ENCODE results near the gene KIF12. TPM values are rescaled to one million over a fixed set of nuclear protein-coding genes. Genes with fewer than 3 reads are reported as not detected.

KIF12 gene
- total RNA-seq, 1 donor from 2014 or later: 0.34 TPM

DNA sequence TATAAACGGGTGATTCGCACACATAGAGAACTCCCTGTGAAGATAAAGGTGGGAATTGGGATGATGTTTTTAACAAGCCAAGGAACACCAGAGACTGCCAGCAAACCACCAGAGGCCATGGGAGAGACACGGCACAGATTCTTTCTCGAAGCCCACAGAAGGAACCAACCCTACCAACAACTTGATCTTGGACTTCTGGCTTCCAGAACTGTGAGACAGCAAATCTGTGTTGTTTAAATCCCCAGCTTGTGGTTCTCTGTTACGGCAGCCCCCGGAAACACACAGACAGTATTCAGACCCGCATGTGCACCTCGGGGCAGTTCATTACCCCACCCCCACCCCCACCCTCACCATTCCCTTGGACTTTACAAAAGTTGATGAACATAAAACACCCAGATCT lies 33.8 kb downstream of the KIF12 start:
- no peak overlapping the region for H3K4me3 Mint-ChIP-seq (ENCODE audit: unreplicated experiment)
- H3K27ac ChIP-seq (ENCODE audit: low read depth, low read length): no peak overlapping the region
- DNase-seq (ENCODE audit: low read depth) (no peak), FAIRE-seq (no peak)
- no peaks in the 10 kb centered on the region for H4K20me1 ChIP-seq (ENCODE audit: insufficient read depth, low read length)
- peaks cover 2% of the 10 kb centered on the region for H3K36me3 Mint-ChIP-seq (ENCODE audit: low read depth, unreplicated experiment)
- no peaks in the 10 kb centered on the region for H3K4me1 ChIP-seq (ENCODE audit: insufficient read depth, low read length)
- H3K4me1 Mint-ChIP-seq (ENCODE audit: low read depth, unreplicated experiment): no peaks in the 10 kb centered on the region
- peaks cover 7% of the 10 kb centered on the region for H3K27me3 ChIP-seq (ENCODE audit: insufficient read depth, low read length)
- no peak overlapping the region for H3K4me3 ChIP-seq (ENCODE audit: insufficient read depth, low read depth, low read length)
- no peaks in the 10 kb centered on the region for H3K9me3 ChIP-seq (ENCODE audit: insufficient read depth, low read depth, low read length)
- TF ChIP-seq, protein P1, sequence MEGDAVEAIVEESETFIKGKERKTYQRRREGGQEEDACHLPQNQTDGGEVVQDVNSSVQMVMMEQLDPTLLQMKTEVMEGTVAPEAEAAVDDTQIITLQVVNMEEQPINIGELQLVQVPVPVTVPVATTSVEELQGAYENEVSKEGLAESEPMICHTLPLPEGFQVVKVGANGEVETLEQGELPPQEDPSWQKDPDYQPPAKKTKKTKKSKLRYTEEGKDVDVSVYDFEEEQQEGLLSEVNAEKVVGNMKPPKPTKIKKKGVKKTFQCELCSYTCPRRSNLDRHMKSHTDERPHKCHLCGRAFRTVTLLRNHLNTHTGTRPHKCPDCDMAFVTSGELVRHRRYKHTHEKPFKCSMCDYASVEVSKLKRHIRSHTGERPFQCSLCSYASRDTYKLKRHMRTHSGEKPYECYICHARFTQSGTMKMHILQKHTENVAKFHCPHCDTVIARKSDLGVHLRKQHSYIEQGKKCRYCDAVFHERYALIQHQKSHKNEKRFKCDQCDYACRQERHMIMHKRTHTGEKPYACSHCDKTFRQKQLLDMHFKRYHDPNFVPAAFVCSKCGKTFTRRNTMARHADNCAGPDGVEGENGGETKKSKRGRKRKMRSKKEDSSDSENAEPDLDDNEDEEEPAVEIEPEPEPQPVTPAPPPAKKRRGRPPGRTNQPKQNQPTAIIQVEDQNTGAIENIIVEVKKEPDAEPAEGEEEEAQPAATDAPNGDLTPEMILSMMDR (IDR thresholded peaks at IDR 0.05; ENCODE audit: insufficient read depth, low read depth, low read length): no peak
- TF ChIP-seq EZH2 (IDR thresholded peaks at IDR 0.05; ENCODE audit: insufficient read depth, low read length): no peak
- H3K9me3 Mint-ChIP-seq (ENCODE audit: unreplicated experiment): peaks cover 7% of the 10 kb centered on the region
- no peak overlapping the region for H3K4me2 ChIP-seq (ENCODE audit: low read length)
- H3K27me3 Mint-ChIP-seq (ENCODE audit: low read depth, unreplicated experiment): peaks cover 30% of the 10 kb centered on the region
- peak overlapping the region; percentile 31 for H3K27ac Mint-ChIP-seq (ENCODE audit: unreplicated experiment)
- no peak overlapping the region for H3K9ac ChIP-seq (ENCODE audit: low read length)
- H3K79me2 ChIP-seq (ENCODE audit: insufficient read depth, low read length): no peaks in the 10 kb centered on the region
- H3K36me3 ChIP-seq (ENCODE audit: insufficient read depth, low read length): no peaks in the 10 kb centered on the region
- H2AFZ ChIP-seq (ENCODE audit: low read depth, low read length): no peak overlapping the region

DNA sequence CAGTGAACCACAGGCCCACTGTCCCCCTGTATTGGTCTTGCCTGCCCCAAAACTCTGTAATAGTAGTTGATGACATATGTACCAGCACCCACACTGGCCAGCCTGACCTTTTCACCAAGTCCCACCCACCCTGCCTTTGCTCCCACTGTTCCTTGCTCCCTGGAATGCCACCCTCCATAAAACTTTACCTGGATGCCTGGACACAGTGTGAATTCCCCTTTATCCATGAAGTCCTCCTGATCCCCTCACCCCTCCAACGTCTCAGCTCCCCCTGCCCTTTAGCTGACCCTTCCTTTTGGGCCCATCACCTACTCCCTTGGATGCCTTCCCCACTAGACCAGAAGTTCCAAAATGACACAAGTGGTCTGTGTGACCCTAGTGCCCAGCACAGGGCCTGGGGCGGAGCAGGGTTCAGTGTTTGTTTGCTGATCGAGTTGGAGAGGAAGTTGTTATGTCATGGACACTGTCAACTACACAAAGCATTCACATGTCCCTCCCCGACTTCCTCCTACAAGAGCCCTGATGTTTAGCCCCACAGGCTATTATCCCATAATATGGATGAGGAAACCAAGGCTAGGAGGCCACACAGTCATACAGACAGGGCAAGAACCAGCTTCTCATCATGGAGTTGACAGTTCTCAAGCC lies 37.1 kb downstream of the KIF12 start:
- peaks cover 7% of the 10 kb centered on the region for H3K27me3 ChIP-seq (ENCODE audit: insufficient read depth, low read length)
- H3K4me3 ChIP-seq (ENCODE audit: insufficient read depth, low read depth, low read length): no peak overlapping the region
- no peak overlapping the region for H3K9ac ChIP-seq (ENCODE audit: low read length)
- H3K4me2 ChIP-seq (ENCODE audit: low read length): no peak overlapping the region
- H4K20me1 ChIP-seq (ENCODE audit: insufficient read depth, low read length): no peaks in the 10 kb centered on the region
- DNase-seq (ENCODE audit: low read depth): no peak
- peaks cover 7% of the 10 kb centered on the region for H3K9me3 Mint-ChIP-seq (ENCODE audit: unreplicated experiment)
- H3K36me3 Mint-ChIP-seq (ENCODE audit: low read depth, unreplicated experiment): peaks cover 7% of the 10 kb centered on the region
- no peak for TF ChIP-seq EZH2 (IDR thresholded peaks at IDR 0.05; ENCODE audit: insufficient read depth, low read length)
- TF ChIP-seq, protein P1 (IDR thresholded peaks at IDR 0.05; ENCODE audit: insufficient read depth, low read depth, low read length): no peak
- peaks cover 24% of the 10 kb centered on the region for H3K27me3 Mint-ChIP-seq (ENCODE audit: low read depth, unreplicated experiment)
- no peaks in the 10 kb centered on the region for H3K4me1 Mint-ChIP-seq (ENCODE audit: low read depth, unreplicated experiment)
- H3K9me3 ChIP-seq (ENCODE audit: insufficient read depth, low read depth, low read length): no peaks in the 10 kb centered on the region
- H2AFZ ChIP-seq (ENCODE audit: low read depth, low read length): no peak overlapping the region
- H3K36me3 ChIP-seq (ENCODE audit: insufficient read depth, low read length): no peaks in the 10 kb centered on the region
- no peak for FAIRE-seq
- H3K27ac Mint-ChIP-seq (ENCODE audit: unreplicated experiment): no peak overlapping the region
- no peaks in the 10 kb centered on the region for H3K79me2 ChIP-seq (ENCODE audit: insufficient read depth, low read length)
- H3K4me1 ChIP-seq (ENCODE audit: insufficient read depth, low read length): no peaks in the 10 kb centered on the region
- no peak overlapping the region for H3K27ac ChIP-seq (ENCODE audit: low read depth, low read length)
- H3K4me3 Mint-ChIP-seq (ENCODE audit: unreplicated experiment): no peak overlapping the region

DNA sequence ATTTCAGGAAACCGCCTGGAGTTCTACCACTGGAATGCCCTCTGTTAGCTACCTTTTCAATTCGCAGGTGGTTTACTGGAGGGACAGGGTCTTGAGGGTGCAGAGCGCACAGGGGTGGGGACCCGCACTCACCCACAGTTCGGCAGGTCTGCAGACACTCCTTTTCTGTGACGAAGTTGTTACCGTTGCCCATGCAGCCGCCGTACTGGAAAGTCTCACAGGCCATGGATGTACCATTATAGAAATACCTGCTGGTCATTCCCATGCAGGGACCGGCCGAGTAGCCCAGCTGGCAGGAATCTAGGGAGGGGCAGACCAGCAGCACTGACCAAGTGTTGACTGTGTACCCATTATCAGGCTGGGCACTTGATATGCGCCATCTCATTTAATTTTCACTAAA lies 37.8 kb downstream of the KIF12 start:
- no peak for DNase-seq (ENCODE audit: low read depth)
- H3K4me3 Mint-ChIP-seq (ENCODE audit: unreplicated experiment): no peak overlapping the region
- peaks cover 20% of the 10 kb centered on the region for H3K27me3 Mint-ChIP-seq (ENCODE audit: low read depth, unreplicated experiment)

More for the DNA sequence above, 37.8 kb downstream of the KIF12 start:
- H3K79me2 ChIP-seq (ENCODE audit: insufficient read depth, low read length): no peaks in the 10 kb centered on the region
- no peak for FAIRE-seq
- Mint-ChIP-seq H3K27ac (ENCODE audit: unreplicated experiment) (no peak overlapping the region), H3K36me3 (ENCODE audit: low read depth, unreplicated experiment) (peaks cover 7% of the 10 kb centered on the region), H3K4me1 (ENCODE audit: low read depth, unreplicated experiment) (no peaks in the 10 kb centered on the region), H3K9me3 (ENCODE audit: unreplicated experiment) (peaks cover 7% of the 10 kb centered on the region)
- no peak overlapping the region for H3K9ac ChIP-seq (ENCODE audit: low read length)
- peaks cover 7% of the 10 kb centered on the region for H3K27me3 ChIP-seq (ENCODE audit: insufficient read depth, low read length)
- no peaks in the 10 kb centered on the region for H3K36me3 ChIP-seq (ENCODE audit: insufficient read depth, low read length)
- no peak overlapping the region for H3K27ac ChIP-seq (ENCODE audit: low read depth, low read length)
- no peaks in the 10 kb centered on the region for H3K9me3 ChIP-seq (ENCODE audit: insufficient read depth, low read depth, low read length)
- H4K20me1 ChIP-seq (ENCODE audit: insufficient read depth, low read length): no peaks in the 10 kb centered on the region
- H3K4me2 ChIP-seq (ENCODE audit: low read length): no peak overlapping the region
- TF ChIP-seq, protein P1 (IDR thresholded peaks at IDR 0.05; ENCODE audit: insufficient read depth, low read depth, low read length): no peak
- TF ChIP-seq EZH2 (IDR thresholded peaks at IDR 0.05; ENCODE audit: insufficient read depth, low read length): no peak
- no peaks in the 10 kb centered on the region for H3K4me1 ChIP-seq (ENCODE audit: insufficient read depth, low read length)
- no peak overlapping the region for H3K4me3 ChIP-seq (ENCODE audit: insufficient read depth, low read depth, low read length)
- no peak overlapping the region for H2AFZ ChIP-seq (ENCODE audit: low read depth, low read length)

Data from astrocyte (in vitro differentiated cells and primary cell).